ENCODE data around the gene PERM1. TPM values are rescaled to one million over a fixed set of nuclear protein-coding genes. Genes with fewer than 3 reads are reported as not detected.

The PERM1 gene
- total and polyA plus RNA-seq, 9 of the 15 experiments (the other 6 are each of a cell fraction or from before 2014, with no cell fraction given): not detected

DNA sequence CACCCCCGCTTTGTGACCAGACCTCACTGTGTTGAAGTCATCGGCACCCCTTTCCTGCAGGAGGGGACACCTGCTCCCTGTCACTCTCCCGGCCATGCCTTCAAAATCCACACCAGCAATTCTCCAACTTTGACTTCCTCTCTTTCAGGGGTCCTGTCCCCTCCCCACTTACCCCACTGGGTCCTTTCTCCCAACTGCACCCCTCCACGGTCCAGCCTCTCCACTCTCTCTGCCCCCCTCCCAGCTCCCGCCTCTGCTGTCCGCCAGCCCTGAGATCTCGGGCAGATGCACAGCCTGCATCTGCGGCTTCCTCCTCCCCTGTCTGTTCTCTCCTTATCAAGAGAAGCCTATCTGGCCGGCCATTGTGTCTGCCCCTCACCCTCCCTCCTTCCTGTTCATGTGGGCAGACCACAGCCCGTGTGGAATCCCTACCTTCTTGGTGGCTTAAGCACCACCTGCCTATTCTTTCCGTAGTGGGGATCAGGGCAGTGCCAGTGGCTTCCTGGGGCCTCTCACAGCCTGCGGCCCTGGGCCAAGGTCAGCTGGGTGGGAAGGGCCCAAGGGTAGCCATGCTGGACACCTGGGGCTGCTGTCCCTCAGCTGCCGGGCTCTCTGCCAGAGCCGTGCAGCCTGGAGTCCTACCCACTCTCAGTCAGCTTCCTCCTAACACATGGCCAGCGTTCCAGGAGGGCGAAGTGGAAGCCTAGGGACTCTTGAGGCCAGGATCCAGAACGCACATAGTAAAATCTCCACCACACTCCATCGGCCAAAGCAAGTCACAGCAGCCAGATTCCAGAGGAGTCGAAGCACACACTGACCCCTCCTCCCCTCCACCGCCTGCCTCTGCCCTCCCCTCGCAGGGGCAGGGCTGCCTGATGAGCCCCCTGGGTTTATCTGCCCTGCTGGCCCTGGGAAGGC lies 23.1 kb upstream of the PERM1 start (continued):
- TF ChIP-seq ZNF592 (IDR thresholded peaks at IDR 0.05) (peak; percentile 87), GATAD2A (IDR thresholded peaks at IDR 0.05) (peak; percentile 77; the same call in 1 of the 2 replicates), SMARCA4 (IDR thresholded peaks at IDR 0.05) (peak; percentile 80), ZNF143 (CRISPR knock-in tag; IDR thresholded peaks at IDR 0.05) (no peak), MYNN (IDR thresholded peaks at IDR 0.05) (peak; percentile 38; the same call in 1 of the 2 replicates), MYNN (CRISPR knock-in tag; IDR thresholded peaks at IDR 0.05) (no peak), ETV1 (tag; conservative IDR thresholded peaks at IDR 0.05; ENCODE audit: low read depth) (peak; percentile 85), ZNF311 (CRISPR knock-in tag; IDR thresholded peaks at IDR 0.05) (peak; percentile 73; the same call in 1 of the 2 replicates), ETS2 (tag; IDR thresholded peaks at IDR 0.05; ENCODE audit: borderline replicate concordance, poor library complexity, severe bottlenecking) (no peak), SMAD3 (CRISPR knock-in tag; conservative IDR thresholded peaks at IDR 0.05) (peak; percentile 61; the same call in 1 of the 2 replicates)
- TF ChIP-seq, protein P1, sequence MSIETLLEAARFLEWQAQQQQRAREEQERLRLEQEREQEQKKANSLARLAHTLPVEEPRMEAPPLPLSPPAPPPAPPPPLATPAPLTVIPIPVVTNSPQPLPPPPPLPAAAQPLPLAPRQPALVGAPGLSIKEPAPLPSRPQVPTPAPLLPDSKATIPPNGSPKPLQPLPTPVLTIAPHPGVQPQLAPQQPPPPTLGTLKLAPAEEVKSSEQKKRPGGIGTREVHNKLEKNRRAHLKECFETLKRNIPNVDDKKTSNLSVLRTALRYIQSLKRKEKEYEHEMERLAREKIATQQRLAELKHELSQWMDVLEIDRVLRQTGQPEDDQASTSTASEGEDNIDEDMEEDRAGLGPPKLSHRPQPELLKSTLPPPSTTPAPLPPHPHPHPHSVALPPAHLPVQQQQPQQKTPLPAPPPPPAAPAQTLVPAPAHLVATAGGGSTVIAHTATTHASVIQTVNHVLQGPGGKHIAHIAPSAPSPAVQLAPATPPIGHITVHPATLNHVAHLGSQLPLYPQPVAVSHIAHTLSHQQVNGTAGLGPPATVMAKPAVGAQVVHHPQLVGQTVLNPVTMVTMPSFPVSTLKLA (conservative IDR thresholded peaks at IDR 0.05): peak in 1 of 2 experiments; percentile 42; a peak in 1 of 4 replicates

Data from K562 (cell line).